ENCODE data around the gene TTC12. TPM values are rescaled to one million over a fixed set of nuclear protein-coding genes. Genes with fewer than 3 reads are reported as not detected.

The TTC12 gene
- total RNA-seq, 1 donor from 2014 or later: 21.6 TPM

GRCh38 chr11:113373306-113373705, 58.9 kb downstream of the TTC12 start:
- Mint-ChIP-seq H3K27ac (ENCODE audit: unreplicated experiment) (no peak overlapping the region), H3K27me3 (ENCODE audit: low read depth) (peaks cover 8% of the 10 kb centered on the region), H3K4me1 (peaks cover 5% of the 10 kb centered on the region), H3K36me3 (ENCODE audit: low read depth) (no peaks in the 10 kb centered on the region), H3K4me3 (no peak overlapping the region), H3K9me3 (no peaks in the 10 kb centered on the region)
- TF ChIP-seq CTCF (conservative IDR thresholded peaks at IDR 0.05): no peak
- no peak for DNase-seq (ENCODE audit: low read depth, low spot score)

- H3K36me3 Mint-ChIP-seq (ENCODE audit: low read depth): no peaks in the 10 kb centered on the region
- H3K4me3 Mint-ChIP-seq: no peak overlapping the region
- no peaks in the 10 kb centered on the region for H3K9me3 Mint-ChIP-seq
- H3K4me1 Mint-ChIP-seq: peaks cover 5% of the 10 kb centered on the region
- peaks cover 8% of the 10 kb centered on the region for H3K27me3 Mint-ChIP-seq (ENCODE audit: low read depth)
- TF ChIP-seq CTCF (conservative IDR thresholded peaks at IDR 0.05): no peak
- no peak for DNase-seq (ENCODE audit: low read depth, low spot score)
- H3K27ac Mint-ChIP-seq (ENCODE audit: unreplicated experiment): no peak overlapping the region
Observed at GRCh38 chr11:113373981-113374560, 59.7 kb downstream of the TTC12 start.

- peaks cover 4% of the 10 kb centered on the region for H3K9me3 Mint-ChIP-seq
- no peaks in the 10 kb centered on the region for H3K36me3 Mint-ChIP-seq (ENCODE audit: low read depth)
- peaks cover 11% of the 10 kb centered on the region for H3K27me3 Mint-ChIP-seq (ENCODE audit: low read depth)
- peaks cover 5% of the 10 kb centered on the region for H3K4me1 Mint-ChIP-seq
- no peak for TF ChIP-seq CTCF (conservative IDR thresholded peaks at IDR 0.05)
- H3K27ac Mint-ChIP-seq (ENCODE audit: unreplicated experiment): no peak overlapping the region
- H3K4me3 Mint-ChIP-seq: no peak overlapping the region
- DNase-seq (ENCODE audit: low read depth, low spot score): no peak
Observed at GRCh38 chr11:113375402-113375801, 61.0 kb downstream of the TTC12 start.

- Mint-ChIP-seq H3K27me3 (ENCODE audit: low read depth) (peaks cover 13% of the 10 kb centered on the region), H3K4me1 (peaks cover 5% of the 10 kb centered on the region), H3K36me3 (ENCODE audit: low read depth) (no peaks in the 10 kb centered on the region), H3K9me3 (peaks cover 5% of the 10 kb centered on the region), H3K4me3 (no peak overlapping the region), H3K27ac (ENCODE audit: unreplicated experiment) (no peak overlapping the region)
- no peak for DNase-seq (ENCODE audit: low read depth, low spot score)
- TF ChIP-seq CTCF (conservative IDR thresholded peaks at IDR 0.05): no peak
Observed at GRCh38 chr11:113376156-113376555, 61.8 kb downstream of the TTC12 start.

- peaks cover 5% of the 10 kb centered on the region for H3K9me3 Mint-ChIP-seq
- H3K4me3 Mint-ChIP-seq: no peak overlapping the region
- no peak for DNase-seq (ENCODE audit: low read depth, low spot score)
- peaks cover 5% of the 10 kb centered on the region for H3K4me1 Mint-ChIP-seq
- no peak for TF ChIP-seq CTCF (conservative IDR thresholded peaks at IDR 0.05)
- no peaks in the 10 kb centered on the region for H3K36me3 Mint-ChIP-seq (ENCODE audit: low read depth)
- H3K27me3 Mint-ChIP-seq (ENCODE audit: low read depth): peaks cover 17% of the 10 kb centered on the region
- H3K27ac Mint-ChIP-seq (ENCODE audit: unreplicated experiment): no peak overlapping the region
Observed at GRCh38 chr11:113377681-113378412, 63.5 kb downstream of the TTC12 start.

All from neural crest cell (in vitro differentiated cells).